Ecto neural progenitor cell (in vitro differentiated cells): Measurements from ENCODE around the gene GLG1.
"Not testable (repeated sequence)": the region's sequence is repeated elsewhere in the genome, so short reads cannot be mapped to it uniquely, and the experiment has no call there.

ENCODE experiments used
- DNase-seq: peaks from one replicate; pipeline ENCODE4 v3.0.0-alpha.2; 2018; ENCODE audit warnings: low spot score

GLG1 gene

DNA sequence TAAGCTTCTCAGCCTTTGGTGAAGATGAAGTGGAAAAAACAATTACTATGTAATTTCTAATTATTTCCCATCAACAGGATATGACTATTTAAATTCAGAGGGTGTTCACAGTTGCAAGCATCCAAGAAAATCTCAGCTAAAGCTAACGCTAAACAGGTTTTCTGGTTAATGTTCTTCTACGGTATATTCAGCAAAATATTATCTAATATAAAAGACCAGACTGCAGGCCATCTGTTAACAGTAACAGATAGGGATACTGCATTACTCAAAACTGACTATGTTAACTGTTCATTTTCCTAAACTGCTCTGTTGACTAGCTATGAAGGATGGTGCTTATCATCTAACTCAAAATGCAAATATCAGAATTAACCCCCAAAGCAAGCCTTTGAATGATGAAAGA is 32.8 kb downstream of the GLG1 start:
- no peak for DNase-seq

DNA sequence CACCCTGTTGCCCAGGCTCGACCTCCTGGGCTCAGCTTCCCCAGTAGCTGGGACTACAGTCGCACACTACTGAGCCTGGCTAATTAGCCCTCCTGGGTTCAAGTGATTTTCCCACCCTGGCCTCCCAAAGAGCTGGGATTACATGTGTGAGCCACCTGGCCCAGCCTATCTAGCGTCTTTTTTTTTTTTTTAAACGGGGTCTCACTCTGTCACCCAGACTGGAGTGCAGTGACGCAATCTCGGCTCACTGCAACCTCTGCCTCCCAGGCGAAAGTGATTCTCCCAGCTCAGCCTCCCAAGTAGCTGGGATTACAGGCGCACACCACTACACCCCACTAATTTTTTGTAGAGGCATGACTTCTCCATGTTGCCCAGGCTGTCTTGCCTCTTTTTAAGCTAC is 33.3 kb downstream of the GLG1 start:
- no peak for DNase-seq

DNA sequence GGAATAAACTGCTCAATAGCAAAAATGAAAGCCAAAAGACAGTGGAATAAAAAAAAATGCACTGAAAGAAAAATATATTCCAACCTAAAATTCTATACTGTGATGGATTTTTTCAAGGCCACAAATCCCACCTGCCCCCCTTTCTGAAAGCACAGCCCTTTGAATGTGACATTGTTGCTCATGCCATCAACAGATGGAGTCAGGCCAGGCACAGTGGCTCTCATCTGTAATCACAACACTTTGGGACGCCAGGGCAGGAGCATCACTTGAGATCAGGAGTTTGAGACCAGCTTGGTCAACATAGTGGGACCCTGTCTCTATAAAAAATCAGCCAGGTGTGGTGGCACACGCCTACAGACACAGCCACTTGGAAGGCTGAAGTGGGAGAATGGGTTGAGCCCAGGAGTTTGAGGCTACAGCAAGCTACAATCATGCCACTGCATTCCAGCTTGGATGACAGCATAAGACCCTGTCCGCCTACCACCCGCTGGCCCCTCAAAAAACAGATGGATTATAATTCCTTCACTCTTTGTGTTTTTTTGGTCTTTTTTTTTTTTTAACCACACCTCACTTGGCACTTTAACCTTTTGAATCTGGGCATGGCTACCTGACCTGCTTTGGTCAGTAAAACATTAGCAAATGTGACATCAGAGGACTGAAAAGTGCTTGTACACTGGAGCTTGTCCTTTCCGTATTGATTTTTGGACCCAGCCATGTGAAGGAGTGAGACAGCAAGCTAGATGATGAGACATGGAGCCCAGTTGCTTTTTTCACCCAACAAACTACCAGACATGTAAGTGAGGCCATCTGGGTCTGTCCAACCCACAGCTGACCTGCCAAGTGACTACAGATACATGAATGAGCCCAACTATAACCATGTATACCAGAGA is 36.3 kb downstream of the GLG1 start:
- DNase-seq: no peak

- no peak for DNase-seq
These were observed 37.8 kb downstream of the GLG1 start for GRCh38 chr16:74568961-74569631.

GRCh38 chr16:74567901-74568300 is 39.0 kb downstream of the GLG1 start:
- DNase-seq: no peak

DNA sequence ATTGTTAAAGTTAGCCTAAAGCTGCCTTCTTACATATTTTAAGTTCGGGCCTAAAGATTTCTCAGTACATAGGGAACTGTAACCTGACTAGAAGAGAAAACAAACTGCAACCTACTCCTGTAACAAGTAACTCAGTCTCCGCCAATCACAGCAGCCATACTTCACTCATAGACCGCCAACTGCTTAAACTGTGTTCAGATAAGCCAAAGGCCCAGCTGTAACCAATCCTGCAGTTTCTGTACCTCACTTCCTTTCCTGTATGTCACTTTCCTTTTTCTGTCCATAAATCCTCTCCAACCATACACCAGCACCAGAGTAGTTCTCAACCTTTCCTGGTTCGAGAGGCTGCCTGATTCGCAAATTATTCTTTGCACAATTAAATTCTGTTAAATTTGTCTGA is 41.5 kb downstream of the GLG1 start:
- no peak for DNase-seq

DNA sequence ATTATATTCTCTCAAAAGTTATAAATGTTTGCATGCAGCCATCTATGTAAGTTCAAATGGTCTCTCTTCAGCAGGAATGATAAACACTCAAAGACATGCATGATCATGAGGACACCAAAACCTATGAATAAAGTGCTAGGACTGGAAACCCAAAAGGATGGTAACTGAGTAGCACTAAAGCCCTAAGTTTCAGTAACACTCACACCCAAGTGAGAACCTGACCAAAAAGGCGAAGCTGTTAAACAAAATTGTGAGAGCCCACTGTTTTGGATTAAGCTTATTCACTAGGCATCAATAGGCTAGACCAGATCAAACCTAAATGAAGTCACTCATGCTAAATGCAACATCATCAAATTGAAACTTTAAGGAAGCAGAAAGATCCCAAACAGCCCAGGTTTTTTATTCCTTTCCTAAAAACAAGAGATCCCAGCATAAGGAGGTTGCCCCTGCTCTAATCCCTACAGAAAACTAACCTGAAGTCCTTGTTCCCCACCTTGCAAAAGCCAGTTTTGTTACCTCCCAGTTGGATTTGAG is 42.4 kb downstream of the GLG1 start:
- DNase-seq: no peak

- no peak for DNase-seq
These were observed 43.1 kb downstream of the GLG1 start for GRCh38 chr16:74563828-74564263.

DNA sequence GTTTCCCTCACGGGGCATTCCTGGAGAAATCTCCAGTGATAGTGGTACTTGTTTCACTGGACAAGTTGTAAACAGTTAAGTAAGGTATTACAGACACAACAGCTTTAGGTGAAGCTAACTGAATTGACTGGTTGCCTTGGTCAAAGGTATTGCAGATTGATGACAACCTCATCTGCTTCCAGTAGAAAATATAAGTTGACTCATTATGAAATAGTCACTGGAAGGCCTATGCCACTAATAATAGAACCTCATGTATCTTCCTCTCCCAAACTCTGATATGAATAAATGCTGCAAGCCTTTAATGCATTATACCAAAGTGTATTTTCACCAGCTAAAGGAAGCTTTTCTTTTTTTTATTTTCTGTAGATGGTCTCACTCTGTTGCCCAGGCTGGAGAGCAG is 44.8 kb downstream of the GLG1 start:
- DNase-seq: no peak

- no peak for DNase-seq
These were observed 45.3 kb downstream of the GLG1 start for GRCh38 chr16:74561626-74562025.

DNA sequence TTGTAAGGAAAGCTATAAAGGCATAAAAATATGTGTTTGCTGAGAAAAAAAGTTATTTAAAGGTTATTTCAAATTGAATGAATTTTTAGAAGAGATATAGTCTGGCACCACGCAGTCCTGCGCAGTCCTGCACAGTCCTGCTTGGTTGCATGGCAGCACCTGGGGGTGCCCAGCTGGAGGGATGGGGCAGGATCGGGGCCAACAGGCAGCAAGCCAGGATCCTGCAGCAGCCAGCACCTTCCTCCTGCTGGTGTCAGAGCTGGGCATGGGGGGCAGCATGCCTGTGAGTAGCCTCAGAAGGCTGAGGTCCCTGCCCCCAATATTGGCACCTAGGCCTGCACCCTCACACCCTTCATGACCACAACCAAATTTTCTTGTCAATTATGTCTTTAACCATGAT is 46.0 kb downstream of the GLG1 start:
- DNase-seq: no peak

- DNase-seq: no peak
These were observed 48.0 kb downstream of the GLG1 start for GRCh38 chr16:74558873-74559272.

DNA sequence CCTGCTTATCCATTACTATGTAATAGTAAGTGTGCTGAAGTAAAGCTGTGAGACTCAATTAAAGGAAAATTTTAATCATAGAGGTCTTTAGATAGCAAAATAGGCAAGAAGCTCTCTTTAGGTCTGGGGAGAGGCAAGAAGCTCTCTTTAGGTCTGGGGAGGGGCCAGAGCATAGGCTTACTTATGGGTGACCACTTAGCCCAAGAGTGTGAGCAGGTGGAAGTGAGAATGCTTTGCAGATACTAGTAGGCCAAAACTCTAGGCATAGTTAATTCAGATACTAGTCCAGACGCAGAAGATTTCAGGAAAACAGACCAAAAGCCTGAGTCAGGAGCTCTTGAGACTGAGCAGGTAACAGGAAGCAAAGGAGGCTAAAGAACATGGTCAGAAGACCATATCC is 49.6 kb downstream of the GLG1 start:
- no peak for DNase-seq

DNA sequence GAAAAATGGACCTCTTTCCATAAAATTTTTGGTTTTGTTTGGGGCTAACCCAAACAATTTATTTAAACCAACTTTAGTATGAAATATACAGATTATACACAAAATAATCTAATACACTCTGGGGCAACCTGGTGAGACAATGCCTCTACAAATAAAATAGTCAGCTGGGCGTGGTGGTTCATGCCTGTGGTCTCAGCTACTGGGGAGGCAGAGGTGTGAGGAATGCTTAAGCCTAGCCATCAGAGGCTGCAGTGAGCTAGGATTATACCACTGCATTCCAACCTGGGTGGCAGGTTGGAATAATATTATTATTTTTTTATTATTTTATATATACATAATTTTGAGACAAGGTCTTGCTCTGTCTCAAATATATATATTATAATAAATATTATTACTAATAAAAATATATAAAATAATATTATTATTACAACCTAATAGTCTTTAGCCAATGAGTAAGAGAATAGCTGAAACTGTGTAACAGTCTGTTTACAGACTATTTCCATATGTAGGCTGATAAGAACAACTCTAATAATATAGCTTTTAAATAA is 50.5 kb downstream of the GLG1 start:
- no peak for DNase-seq

DNA sequence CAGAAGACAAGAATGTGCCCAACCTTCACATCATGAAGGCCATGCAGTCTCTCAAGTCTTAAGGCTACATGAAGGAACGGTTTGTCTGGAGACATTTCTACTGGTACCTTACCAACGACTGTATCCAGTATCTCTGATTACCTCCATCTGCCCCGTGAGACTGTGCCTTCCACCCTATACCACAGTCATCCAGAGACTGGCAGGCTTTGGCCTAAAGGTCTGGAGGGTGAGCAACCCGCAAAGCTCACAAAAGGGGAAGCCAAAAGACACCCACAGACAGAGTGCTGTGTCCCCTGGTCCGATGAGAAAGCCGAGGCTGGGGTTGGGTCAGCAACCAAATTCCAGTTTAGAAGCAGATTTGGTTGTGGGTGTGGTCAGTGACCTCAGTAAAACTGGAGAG is 54.6 kb downstream of the GLG1 start:
- DNase-seq: not testable (repeated sequence)

DNA sequence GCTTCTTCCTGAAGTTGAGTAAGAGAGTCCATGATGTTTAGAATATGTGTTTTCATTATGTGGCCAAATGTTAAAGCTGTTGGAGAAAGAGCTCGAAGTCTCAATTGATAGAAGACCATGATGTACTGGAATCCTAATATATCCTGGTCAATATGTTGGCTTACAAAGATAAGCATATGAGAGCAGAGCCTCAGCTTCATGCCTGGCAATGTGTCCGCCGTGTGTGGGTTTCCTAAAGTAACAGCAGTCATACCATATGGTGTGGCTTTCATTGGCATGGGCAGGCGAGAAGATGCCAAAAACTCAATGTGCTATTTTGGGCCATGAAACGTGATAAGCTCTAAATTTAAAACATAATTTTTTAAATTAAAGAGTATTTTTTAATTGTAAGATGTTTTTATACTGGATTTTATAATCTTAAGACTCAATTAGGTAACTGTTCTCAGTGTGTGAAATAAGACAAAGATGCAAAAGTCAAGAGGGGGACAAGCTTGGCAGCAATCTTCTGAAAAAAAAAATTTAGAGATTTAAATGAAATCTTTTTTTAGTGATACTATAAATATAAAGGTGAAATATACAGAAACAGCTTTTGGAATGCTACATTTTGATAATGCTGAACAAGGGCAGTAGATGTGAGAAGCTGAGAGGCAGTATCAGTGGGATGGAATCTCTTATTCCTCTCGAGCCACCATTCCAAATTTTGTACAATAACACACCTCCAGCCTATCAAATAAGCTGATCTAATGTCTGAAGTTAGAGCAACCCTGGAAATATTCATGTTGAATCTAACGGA is 56.5 kb downstream of the GLG1 start:
- DNase-seq: not testable (repeated sequence)

DNA sequence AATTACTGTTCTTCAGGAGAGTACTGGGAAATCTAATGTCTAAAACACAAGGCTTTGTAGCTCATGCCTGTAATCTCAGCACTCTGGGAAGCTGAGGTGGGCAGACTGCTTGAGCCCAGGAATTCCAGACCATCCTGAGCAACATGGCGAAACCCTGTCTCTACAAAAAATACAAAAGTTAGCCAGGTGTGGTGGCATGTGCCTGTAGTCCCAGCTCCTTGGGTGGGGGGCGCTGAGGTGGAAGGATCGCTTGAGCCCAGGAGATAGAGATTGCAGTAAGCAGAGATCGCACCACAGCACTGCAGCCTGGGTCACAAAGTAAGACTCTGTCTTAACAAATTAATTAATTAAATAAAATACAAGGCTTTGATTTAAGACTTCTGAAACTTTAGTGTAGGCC is 60.8 kb downstream of the GLG1 start:
- DNase-seq: not testable (repeated sequence)

GRCh38 chr16:74542911-74543578 is 63.9 kb downstream of the GLG1 start:
- not testable (repeated sequence) for DNase-seq

- not testable (repeated sequence) for DNase-seq
These were observed 66.3 kb downstream of the GLG1 start for GRCh38 chr16:74540663-74541062.

DNA sequence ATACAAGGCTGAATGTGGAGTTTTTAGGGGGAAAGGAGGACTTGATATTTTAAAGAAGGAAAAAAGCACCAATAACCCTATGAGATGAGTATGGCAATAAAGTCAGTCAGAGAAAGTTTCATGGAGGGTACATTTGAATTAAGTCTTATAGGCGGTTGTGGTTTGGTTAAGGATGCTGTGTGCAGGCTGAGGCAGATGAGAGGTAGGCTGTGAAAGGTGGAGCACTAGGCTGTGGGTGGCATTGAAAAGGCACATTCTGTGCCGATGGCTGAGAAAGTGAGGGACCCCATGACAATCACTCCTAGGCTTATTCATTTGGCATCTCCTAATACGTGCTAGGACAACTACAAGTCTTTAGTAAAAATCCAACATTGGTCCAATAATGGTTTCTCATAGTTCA is 68.1 kb downstream of the GLG1 start:
- DNase-seq: not testable (repeated sequence)

DNA sequence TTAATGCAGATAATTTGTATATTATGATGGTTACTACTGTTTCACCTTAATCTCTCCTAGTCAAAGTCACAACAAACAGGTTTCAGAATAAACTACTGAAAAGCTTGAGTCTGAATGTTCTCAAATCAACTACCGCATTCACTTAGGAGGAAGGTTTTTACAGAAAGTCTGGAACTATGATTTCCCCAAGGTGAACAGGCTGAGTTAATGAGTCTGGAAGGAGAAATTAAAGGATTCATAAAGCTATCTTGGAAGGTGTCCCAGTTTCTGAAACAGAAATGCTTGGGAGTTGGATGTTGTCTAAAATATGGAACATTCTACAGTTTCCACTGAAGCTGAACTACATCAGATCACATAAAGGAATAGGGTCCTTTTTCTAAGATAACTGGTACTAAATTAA is 69.2 kb downstream of the GLG1 start:
- DNase-seq: not testable (repeated sequence)
